ENCODE measurements around the gene FADS3.
A peak's percentile ranks its signal among the peaks of the same experiment; 100 is the strongest.

Gene FADS3, protein sequence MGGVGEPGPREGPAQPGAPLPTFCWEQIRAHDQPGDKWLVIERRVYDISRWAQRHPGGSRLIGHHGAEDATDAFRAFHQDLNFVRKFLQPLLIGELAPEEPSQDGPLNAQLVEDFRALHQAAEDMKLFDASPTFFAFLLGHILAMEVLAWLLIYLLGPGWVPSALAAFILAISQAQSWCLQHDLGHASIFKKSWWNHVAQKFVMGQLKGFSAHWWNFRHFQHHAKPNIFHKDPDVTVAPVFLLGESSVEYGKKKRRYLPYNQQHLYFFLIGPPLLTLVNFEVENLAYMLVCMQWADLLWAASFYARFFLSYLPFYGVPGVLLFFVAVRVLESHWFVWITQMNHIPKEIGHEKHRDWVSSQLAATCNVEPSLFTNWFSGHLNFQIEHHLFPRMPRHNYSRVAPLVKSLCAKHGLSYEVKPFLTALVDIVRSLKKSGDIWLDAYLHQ

DNA sequence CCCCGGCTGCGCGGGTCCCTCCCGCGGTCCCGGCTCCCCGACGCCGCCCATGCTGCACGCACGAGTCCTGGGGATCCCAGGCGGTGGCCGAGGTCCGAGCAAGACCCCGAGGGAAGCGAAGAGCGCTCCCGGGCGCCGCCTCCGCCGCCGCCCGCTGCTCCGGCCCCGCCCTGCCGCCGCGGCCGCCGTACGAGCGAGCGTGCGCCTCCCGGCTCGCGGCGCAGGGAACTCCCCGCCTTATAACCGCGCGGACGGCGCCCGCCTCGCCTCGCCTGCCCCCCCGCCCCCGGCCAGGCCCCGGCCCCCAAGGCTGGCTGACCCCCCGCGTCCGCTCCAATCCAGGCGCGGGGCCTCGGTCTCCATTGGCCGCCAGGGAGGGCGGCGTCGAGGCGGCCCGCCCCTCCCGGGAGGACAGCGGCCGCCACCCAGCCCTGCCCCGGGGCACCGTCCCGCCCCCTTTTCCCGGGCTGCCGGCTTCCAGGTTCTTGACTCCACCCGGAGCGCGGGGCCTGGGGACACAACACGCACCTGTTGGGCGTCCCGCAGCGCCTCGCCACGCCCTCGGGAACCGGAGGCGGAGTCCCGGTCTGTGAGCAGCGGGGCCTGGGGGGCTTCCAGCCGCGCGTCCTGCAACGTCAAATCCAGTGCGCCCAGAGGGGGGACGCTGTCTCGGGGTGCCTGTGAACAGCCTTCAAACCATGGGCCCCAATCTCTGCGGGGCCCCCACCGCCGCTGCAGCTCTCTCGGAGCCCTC, at the start of gene FADS3:
TSS of gene FADS3 (minus strand) at position 215 of the 754 bp plus-strand sequence. CDS start at position 51, 164 bp downstream.
- H3K4me3 ChIP-seq (ENCODE audit: low read depth, low read length), result peak within 1 kb of the TSS; percentile 72

DNA sequence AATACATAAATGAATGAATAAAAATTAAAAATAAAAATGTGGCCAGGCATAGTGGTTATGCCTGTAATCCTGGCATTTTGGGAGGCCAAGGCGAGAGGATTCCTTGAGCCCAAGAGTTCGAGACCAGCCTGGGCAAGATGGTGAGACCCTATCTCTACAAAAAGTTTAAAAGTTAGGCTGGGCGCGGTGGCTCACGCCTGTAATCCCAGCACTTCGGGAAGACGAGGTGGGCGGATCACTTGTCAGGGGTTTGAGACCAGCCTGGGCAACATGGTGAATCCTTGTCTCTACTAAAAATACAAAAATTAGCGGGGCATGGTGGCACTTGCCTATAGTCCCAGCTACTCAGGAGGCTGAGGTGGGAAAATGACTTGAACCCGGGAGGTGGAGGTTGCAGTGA, 49.1 kb upstream of the FADS3 start:
- no peak overlapping the region for H3K4me3 ChIP-seq (ENCODE audit: low read depth, low read length)

- H3K4me3 ChIP-seq (ENCODE audit: low read depth, low read length), result no peak overlapping the region
Measured at GRCh38 chr11:61935861-61936260, 44.5 kb upstream of the FADS3 start.

DNA sequence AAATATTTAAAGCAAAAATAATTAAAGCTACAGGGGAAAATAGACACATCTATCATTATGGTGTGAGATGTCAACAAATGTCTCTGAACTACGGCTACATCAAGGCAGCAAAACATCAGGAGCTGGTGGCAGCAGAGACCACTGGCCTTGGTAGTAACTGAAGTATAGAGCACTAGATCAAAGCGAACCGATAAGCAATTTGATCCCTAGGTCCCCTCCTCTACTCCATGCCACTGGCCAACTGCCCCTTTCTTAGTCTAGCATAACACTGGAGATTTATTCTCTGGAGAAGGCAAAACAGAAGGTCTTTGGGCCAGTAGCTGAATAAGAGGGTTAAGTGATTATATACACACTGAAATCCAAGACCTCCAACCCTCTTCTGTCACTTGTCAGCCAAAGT, 39.6 kb upstream of the FADS3 start:
- H3K4me3 ChIP-seq (ENCODE audit: low read depth, low read length), result no peak overlapping the region

GRCh38 chr11:61928606-61929005, 37.3 kb upstream of the FADS3 start:
- no peak overlapping the region for H3K4me3 ChIP-seq (ENCODE audit: low read depth, low read length)

DNA sequence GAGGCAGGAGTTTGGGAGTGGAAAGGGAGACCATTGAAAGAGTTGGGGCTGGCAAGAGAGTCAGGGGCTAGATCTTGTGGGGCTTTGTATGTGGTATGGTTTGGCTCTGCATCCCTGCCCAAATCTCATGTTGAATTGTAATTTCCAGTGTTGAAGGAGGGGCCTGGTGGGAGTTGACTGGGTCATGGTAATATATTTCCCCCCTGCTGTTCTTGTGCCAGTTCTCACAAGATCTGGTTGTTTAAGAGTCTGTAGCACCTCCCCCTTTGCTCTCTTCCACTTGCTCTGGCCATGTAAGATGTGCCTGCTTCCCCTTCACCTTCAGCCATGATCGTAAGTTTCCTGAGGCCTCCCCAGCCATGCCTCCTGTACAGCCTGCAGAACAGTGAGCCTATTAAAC, 36.2 kb upstream of the FADS3 start:
- no peak overlapping the region for H3K4me3 ChIP-seq (ENCODE audit: low read depth, low read length)

GRCh38 chr11:61926235-61926634, 34.9 kb upstream of the FADS3 start:
- H3K4me3 ChIP-seq (ENCODE audit: low read depth, low read length), result no peak overlapping the region

- no peak overlapping the region for H3K4me3 ChIP-seq (ENCODE audit: low read depth, low read length)
Measured at GRCh38 chr11:61925736-61926135, 34.4 kb upstream of the FADS3 start.

GRCh38 chr11:61924064-61924455, 32.7 kb upstream of the FADS3 start:
- no peak overlapping the region for H3K4me3 ChIP-seq (ENCODE audit: low read depth, low read length)

- no peak overlapping the region for H3K4me3 ChIP-seq (ENCODE audit: low read depth, low read length)
Measured at GRCh38 chr11:61923166-61924063, 32.1 kb upstream of the FADS3 start.

- no peak overlapping the region for H3K4me3 ChIP-seq (ENCODE audit: low read depth, low read length)
Measured at GRCh38 chr11:61922539-61922938, 31.2 kb upstream of the FADS3 start.

DNA sequence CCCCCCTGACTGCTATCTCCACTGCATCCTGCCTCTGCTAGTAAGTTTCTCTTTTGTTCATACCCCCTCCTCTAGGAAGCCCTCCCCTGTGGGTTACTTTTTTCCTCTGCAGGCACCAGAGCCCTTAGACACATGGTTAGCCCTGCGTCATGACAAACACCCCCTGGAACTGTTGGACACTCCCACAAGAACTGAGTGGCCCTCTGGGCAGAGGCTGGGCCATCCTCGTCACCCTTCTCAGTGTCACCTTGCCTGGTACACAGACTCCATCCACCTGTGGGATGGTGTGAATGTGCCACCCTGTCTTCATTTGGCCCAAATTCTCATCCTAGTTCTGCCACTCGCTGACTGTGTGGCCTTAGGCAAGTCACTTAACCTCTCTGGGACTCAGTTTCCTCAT, 30.1 kb upstream of the FADS3 start:
- no peak overlapping the region for H3K4me3 ChIP-seq (ENCODE audit: low read depth, low read length)

DNA sequence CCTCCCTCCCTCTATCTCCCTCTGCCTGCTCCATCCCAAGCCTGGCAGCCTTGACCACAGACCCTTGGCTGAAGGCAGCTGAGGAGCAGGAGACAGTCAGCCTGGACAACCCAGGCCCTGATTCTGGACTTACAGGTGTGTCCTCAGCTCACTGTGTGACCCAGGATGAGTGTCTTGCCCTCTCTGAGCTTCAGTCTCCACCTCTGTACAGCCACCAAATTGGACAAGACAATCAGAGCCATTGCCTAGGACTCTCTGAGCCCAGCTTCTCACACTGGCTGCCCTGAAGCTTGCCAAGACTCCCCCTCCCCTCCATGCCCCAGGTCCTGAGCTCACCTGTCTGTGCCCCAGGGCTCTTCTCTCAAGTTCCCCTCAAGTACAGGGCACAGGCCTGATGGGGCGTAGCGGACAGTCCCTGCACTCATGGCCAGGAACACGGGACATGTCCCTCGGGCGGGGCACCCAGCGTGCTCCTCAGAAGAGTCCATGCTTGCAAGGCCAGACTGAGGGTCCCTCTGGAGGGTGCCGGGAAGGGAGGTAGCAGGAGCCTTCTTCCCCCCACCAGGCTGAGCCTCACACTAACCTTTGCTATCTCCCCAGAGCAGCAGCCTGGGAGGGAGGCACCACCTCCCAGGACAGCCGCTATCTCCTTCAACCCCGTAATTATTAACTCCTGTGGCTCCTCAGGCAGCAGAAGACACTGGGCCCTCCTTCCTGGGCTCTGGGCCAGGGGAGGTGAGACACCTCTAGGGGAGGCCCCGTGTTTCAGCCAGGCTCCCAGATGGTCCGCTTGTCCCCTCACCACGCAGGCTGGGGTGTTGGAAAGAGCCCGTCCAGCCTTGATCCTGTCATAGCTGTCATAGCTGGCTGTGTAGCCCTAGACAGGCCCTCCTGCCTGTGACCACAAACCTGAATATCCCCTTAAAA, 28.6 kb upstream of the FADS3 start:
- no peak overlapping the region for H3K4me3 ChIP-seq (ENCODE audit: low read depth, low read length)

- no peak overlapping the region for H3K4me3 ChIP-seq (ENCODE audit: low read depth, low read length)
Measured at GRCh38 chr11:61918938-61919704, 27.8 kb upstream of the FADS3 start.

- H3K4me3 ChIP-seq (ENCODE audit: low read depth, low read length), result peak overlapping the region; percentile 4
Measured at GRCh38 chr11:61918251-61918937, 27.0 kb upstream of the FADS3 start.

DNA sequence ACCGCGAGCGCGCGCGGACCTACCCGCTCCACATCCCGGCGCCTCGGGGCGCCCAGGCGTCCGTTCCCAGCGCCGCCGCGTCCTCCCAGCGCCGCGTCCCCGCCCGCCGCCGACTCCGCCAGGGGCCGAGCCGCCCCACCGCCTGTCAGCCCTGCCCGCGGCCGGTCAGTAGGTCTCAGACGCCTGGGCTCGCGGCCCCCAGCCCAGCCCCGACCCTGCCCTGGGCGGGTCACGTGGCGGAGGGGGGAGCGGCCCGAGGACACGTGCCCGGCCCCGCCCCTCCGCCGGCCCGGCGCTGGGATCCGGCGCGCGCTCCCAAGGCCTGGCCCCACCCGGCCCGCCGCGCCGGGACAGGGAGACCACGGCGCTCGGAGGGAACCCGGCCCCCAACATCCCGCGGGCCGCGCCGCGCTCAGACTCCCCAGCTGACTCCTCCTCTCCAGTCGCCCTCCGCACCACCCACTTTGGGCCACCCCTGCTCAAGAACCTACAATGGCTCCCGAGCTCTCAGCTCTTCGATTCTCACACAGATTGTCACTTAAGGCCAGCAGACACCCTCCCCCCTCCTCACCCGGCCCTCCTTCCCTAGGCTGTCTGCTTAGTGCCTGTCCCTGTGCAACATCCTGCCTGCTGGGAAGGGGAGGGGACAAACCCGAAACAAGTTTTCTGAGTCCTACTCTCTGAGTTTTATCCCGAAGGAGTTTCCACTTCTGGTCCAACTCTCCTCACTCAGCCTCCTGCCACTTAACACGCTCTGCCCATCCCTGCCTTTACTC, 26.2 kb upstream of the FADS3 start, which contains the start of gene RAB3IL1:
TSS of gene RAB3IL1 (minus strand) at position 233 of the 776 bp plus-strand sequence. CDS start at position 34, 199 bp downstream.
- peak within 1 kb of the TSS; percentile 47 for H3K4me3 ChIP-seq (ENCODE audit: low read depth, low read length)

DNA sequence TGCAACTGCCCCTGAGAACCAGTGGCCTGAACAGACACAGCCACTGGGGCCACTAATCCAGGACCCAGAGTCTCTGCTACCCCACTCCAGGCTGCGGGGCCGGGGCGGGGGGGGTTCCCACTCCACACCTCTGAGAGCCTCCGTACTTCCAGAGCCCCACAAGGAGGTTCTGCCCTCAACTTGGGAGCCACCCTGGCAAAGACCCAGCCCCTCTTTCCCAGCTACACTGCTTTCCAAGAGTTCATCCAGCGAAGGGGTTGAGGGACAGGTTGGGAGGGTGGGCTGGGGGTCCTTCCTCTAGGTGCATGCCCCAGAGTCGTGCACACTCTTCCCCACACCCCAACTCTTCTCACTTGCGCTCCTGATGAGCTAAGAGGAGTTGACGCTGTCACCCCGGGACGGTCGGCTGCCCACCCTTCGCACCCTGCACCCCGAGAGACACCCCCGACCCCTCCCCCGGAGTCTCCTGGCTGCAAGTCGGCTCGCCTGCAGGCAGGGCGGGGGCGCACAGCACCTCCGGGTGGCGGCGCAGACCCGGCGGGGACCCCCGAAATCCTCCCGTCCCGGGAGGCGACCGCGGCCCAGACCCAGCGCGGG, 25.5 kb upstream of the FADS3 start:
- peak overlapping the region; percentile 47 for H3K4me3 ChIP-seq (ENCODE audit: low read depth, low read length)
